Fibroblast of skin of left biceps (primary cell): ENCODE results near the gene TNFRSF13B.

Source experiments
- DNase-seq, 2 experiments: peaks; one replicate each; pipeline ENCODE4 v3.0.0-alpha.2; 2013; ENCODE audit warnings: low read depth in 2 of 2

TNFRSF13B gene

DNA sequence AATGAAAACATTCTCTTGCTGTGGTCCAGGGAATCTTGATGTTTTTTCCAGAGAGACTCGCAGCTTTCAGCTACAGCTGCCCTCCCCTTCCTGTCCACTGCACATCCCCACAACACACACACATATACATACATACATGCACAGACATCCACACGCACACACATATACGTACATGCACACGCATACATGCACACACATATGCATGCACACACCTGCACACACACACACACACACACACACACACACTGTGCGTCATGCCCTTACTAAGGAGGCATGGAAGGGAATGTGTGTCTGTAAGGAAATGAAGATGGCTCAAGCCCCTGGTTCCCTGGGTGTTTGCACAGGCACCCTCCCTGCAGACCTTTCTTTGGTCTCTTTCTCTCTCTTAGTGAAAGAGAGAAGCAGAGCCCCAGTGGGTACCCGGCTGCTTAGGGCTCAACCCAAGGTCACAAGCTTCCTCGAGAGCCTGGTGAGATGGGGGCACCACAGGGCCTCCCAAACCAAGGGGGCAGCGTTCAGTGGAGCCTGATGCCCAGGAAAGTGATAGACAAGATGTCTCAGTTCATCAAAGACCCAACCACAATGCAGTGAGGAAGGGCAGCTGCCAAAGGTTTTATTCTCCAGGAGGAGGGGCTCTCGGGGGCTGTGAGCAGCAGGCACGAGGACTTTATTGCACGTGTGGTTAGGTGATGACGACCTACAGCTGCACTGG lies 33.3 kb downstream of the TNFRSF13B start:
- DNase-seq = no peak

DNA sequence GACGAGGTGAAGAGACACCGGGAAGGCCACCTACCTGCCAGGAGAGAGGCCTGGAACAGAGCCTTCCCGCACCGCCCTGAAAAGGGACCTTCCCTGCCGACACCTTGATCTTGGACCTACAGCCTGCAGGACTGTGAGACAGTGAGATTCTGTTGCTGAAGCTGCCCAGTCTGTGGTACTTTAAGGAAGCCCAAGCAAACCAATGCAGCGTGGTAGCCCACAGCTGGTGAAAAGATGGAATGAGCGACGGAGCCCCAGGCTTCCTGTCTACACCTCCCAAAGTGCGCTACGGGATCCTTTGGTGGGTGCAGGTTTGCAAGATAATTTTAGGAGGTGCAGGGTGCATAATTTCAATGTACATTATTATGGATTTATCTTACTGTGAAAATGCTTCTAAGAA lies 33.9 kb downstream of the TNFRSF13B start:
- no peak for DNase-seq

DNA sequence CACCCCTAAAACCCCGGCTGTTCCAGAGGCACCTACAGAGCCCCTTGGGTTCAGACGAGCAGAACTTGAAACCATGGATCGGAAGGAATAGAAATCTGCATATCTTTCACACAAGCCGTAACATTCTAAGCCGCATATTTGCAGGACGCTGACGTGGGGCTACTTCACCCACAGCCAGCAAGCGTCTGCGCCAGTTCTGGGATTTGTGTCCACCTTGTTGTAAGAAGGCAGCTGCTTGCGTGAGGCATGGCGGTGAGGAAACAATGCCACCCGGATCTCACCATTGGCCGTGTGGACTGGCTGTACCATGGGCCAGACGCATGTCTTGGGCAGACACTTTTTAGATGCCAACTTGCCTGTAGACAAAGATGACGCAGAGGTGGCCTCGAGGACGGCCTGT lies 34.5 kb downstream of the TNFRSF13B start:
- no peak for DNase-seq

DNA sequence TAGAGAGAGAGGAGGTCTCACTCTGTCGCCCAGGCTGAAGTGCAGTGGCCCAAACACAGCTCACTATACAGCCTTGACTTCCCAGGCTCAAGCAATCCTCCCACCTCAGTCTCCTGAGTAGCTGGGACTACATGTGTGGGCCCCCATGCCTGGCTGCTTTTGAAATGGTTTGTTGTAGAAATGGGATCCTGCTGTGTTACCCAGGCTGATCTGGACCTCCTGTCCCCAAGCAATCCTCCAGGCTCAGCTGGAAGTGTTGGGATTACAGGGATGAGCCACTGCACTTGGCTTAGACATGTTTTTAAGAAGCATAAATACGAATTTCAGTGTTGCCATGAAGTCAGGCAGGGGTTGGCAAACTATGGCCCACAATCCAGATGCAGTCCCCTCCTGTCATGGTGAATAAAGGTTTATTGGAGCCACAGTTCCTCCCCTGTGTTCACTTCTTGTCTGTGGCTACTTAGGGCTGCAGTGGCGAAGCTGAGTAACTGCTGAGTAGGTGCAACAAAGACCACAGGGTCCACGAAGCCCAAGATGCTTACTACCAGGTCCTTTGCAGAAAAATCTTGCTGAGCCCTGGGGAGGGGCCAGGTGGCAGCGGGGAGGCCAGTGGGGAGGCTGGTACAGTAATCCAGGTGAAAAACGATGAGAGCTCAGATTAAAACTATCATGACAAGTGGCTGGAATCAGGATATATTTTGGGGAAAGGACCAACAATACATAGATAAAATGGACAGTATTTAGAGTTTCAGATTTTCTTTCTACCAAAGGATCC lies 35.2 kb downstream of the TNFRSF13B start:
- DNase-seq = no peak

DNA sequence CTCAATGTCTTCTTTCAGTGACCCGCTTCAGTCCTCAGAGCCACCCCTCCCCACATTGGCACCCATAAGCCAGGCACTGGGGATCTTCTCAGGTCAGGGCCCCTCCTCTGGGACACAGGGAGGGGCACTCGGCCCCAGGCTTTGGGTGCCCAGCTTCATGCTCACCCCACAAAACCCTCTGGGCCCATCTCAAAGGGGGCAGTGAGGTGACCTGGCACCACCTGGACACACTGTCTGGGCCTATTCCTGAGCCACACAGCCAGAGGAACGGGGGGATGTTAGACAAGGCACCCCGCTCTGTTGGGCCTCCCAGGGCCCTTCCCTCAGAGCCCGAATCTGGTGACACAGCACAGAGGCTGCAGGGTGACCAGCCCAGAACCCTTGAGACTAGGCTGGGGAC lies 36.1 kb downstream of the TNFRSF13B start:
- no peak for DNase-seq

DNA sequence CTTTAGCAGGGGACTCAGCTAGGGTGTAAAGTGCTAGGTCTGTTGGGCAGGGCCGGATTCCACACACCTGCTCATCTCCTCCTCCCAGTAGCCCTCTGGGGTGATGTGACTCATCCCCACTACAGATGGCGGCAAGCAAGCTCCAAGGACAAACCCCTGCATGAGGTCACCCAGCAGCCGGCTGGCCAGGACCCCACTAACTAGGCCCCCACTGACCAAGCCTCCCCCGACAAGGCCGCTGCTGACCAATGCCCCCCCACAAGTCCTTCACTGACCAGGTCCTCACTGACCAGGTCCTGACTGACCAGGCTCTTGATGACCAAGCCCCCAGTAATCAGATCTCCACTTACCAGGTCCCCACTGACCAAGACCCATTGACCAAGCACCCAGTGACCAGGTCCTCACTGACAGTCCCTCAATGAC lies 36.7 kb downstream of the TNFRSF13B start:
- no peak for DNase-seq

DNA sequence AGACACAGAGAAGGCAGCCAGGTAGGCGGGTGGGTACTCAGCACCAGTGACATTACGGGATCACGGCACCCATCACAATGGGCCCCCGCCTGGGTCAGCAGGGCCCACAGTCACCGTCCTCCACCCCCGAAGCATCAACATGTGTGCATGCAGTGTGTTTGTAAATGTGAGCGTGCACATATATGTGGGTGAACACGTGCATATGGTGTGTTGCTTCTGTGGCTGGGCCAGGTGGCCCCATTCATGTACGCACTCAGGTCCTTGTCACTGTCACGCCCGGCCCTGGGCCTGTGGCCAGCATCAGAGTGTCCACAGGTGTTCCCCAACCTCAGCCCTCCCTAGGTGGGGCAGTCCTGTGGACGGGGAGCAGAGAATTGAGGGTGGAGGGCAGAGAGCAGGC lies 37.1 kb downstream of the TNFRSF13B start:
- DNase-seq = no peak

DNA sequence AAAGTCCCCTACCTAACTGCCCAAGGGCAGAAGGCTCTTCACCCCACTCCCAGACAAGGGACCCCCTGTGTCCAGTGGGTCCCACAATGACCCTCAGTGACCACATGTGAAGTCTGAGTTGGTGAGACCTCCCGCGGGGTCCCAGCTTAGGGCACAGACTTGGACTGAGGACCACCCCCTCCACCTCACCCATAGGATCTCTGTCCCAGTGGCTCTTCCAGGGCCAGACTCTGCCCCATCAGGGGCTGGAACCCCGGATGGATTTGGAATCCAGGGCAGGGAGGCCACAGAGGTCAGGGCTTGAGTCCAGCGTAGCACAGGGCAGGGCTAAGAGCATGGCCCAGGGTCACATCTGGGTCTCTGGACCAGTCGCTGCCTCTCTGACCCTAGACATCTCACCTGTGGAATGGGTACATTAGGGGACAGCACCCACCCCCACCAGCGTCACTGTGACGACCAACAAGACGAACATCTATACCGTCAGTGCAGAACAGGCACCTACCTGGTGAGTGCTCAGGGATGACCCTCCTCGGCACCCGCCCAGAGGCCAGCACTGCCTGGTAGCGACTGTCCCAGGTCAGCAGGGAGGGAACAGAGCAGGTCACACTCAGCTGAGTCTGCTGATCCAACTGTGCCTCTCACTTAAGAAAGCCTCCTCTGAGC lies 37.7 kb downstream of the TNFRSF13B start:
- DNase-seq = no peak

DNA sequence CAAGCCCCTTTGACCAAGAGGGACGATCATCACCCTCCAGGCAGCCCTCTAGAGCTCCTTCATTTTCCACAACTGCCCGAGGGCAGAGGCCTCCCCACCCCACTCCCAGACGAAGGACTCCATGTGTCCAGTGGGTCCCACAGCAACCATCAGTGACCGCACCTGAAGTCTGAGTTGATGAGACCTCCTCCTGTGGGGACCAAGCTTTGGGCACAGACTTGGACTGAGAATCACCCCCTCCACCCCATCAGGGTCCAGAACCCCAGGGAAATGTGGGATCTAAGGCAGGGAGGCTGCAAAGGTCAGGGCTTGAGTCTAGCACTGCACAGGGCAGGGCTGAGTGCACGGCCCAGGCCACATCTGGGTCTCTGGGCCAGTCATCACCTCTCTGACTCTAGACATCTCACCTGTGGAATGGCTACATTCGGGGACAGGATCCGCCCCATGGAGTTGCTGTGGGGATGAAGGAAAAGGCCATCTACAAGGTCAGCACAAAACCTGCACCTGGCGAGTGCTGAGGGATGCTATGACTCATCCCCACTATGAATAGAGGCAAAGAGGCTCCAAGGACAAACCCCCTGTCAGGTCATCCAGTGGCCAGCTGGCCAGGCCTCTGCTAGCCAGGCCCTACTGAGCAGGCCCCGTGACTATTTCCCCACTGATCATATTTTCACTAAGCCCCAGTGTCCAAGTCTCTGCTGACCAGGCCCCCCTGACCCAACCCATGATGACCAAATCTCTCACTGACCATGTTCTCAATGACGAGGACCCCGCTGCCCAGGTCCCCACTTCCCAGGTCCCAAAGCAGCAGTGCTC lies 38.4 kb downstream of the TNFRSF13B start:
- no peak for DNase-seq

DNA sequence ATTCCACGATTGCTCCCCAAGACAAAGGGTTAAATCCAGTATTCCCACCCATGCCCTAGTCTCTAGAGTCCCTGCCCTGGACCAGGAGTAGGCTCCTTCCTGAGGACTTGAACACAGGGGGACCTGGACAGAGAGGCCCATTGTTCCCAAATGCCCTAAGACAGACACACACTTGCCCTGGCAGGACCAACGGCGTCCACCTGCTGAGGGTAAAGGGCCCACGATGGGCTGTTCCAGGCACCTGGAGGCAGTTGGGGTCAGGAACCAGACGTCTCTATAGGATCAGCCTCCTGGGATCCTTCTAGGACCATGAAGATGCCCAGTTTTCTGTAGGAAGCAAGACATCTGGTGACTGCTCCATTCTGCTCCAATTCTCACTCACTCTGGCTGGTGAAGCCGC lies 39.3 kb downstream of the TNFRSF13B start:
- DNase-seq = no peak

DNA sequence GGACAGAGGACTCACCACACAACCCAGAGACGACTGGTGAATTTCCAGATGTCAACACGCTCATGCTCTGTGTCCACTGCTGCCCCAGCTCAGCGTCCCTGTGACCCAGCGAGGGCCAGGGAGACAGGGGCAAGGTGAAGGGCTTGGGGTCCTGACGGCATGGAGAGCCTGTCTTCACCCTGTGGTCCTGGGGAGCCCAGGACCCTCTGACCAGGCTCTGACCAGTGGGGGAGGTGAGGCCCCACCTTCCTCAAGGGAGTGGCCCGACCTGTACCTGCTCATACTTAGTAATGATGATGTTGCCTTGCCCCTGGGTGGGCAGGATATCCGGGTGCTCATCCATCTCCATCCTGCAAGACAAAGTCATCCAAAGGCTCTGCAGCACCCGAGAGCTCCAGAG lies 39.8 kb downstream of the TNFRSF13B start:
- DNase-seq = no peak

DNA sequence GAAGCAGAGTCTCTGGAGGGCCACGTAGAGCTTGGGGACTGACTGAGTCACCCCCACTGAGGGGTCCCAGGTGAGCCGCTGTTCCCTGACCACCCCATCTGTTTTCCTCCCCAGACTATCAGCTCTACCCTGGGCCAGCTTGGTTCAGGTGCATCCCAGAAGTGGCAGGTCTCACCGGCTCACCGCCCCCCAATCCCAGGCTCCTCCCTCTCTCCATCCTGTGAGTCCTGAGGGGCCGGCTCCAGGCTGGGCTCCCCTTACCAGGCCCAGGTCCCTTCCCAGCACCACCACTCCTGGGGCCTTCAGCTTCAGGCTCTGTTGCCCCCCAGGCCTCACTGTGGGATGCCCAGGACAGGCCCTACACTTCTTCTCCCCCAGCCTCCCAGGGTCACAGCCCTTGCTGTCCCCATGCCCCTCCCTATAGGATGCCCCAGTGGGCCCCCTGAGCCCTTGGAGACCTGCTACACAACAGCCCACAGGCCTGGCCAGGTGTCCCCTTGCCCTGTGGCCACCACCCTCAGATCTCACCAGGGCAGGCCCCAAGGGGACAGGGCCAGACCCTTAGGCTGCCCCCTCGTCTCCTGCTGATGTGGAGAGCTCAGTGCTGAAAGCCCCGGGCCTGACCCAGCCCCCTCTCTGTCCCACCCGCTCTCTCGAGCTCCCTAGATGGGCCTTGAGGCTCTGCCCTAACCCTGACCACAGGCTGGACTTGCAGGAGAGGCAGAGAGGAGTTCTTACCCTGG lies 40.4 kb downstream of the TNFRSF13B start:
- DNase-seq = no peak

DNA sequence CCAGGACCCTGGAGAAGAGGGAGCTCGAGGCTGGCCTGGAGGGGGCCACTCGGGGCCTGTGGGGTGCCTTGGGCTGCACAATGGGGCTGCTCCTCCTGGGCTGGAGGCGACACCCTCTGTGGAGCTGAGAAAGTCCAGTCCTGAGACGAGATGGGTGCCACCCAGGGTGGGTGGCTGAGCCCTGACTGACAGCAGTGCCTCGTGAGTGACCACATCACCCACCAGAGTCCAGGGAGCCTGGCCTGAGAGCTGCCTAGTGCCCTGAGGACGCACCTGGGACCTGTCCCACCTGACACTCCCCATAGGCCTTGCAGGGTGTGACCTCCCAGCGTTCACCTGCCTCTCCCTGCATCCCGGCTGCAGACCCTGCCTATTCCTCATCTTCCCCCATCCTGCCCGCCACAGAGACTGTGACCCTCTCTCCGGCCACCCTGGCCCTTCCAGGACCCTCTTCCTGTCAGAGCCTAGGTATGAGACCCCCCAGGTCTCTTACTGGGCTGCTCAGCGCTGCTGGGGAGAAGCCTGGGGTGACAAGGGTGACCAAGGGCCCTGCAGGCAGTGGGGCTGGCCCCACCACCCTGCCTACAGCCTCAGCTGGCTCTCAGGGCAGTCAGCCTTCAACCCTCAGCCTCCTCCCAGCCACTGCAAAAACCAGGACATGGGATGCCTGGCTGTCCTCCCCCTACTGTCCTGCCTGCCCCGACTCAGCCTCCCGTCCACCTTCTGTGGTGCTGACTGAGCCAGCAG lies 41.2 kb downstream of the TNFRSF13B start:
- DNase-seq = no peak

DNA sequence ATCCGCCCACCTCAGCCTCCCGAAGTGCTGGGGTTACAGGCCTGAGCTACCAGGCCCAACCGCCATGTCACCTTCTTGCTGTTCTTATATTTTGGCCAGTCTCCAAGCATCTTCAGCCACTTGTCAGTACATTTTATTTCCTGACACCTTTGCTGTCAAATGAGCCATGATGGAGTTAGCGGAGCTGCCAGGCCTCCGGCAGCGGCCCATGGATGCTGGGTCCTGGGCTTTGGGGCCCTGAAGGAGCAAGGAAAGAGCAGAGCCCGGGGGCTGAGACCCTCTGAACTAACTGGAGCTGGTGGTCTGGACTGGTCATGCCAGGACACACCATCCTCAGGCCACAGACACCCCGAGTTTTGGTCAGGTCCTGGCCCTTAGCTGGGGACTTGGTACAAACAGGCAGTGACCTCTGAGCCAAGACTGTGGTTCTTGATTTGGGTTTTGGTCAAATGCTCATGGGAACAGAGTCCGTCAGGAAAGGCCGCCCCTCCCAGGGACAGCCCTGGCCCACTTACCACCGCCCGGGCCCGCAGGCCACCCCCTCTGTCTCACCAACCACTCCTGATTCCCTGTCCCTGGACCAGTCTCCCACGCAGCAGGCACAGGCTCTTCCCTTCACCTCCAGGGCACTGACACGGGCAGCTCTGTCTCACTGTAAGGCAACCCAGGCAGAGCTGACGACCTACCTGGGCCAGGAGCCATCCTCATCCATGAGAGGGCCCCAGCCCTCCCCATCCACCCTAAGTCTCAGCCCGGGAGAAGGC lies 42.0 kb downstream of the TNFRSF13B start:
- no peak for DNase-seq

DNA sequence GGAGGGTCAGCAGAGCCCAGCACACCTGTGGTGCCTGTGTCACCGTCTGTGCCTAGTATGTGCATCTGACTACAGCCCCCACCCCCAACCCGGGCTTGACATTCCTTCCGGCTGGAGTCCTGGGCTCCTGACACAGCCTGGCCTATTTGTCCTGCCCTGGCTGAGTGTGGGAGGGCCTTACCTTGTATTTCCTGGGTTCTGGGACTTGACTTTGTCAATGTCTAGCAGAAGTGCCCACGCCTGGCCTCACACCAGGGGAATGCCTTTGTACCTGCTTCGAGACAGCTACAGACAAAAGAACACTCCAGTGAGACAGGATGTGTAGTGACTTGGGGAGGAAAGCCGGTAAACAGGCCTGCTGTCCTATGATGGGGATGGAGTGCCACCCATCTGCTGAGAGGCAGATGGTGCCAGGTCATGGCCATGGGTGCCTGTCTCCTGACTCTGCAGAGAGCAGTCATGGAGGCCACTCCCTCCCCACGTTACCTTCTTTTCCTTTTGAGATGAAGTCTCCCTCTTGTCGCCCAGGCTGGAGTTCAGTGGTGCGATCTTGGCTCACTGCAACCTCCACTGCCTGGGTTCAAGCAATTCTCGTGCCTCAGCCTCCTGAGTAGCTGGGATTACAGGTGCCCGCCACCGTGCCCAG lies 42.8 kb downstream of the TNFRSF13B start:
- DNase-seq = no peak

DNA sequence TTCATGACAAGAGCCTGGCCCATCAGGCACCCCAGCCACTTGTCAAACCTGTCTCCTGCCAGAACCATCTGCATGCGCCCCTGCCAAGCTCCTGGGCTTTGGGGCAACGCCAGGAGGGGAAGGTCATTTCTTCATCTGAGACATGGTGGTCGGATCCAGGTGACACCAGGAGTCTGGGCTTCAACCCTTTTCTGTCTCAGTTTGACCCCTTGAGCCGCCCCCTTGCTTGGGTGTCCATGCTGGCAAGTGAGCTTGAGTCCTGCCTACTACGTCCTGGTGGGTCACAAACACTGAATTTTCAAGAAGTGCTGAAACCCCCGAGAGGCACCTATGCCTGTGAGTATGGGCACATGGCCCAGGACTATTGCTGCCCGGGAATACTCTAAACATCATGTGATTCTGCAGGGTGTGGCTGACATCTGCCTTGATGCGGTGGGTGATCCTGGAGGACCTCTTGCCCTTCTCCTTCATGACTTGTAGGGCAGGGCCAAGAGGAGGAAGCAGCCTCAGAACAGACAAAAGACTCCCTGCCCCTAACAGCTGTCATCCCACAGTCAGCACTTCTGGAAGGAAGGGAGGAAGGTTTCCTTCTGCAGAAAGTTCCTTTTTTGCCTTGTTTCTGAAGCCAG lies 43.4 kb downstream of the TNFRSF13B start:
- no peak for DNase-seq

DNA sequence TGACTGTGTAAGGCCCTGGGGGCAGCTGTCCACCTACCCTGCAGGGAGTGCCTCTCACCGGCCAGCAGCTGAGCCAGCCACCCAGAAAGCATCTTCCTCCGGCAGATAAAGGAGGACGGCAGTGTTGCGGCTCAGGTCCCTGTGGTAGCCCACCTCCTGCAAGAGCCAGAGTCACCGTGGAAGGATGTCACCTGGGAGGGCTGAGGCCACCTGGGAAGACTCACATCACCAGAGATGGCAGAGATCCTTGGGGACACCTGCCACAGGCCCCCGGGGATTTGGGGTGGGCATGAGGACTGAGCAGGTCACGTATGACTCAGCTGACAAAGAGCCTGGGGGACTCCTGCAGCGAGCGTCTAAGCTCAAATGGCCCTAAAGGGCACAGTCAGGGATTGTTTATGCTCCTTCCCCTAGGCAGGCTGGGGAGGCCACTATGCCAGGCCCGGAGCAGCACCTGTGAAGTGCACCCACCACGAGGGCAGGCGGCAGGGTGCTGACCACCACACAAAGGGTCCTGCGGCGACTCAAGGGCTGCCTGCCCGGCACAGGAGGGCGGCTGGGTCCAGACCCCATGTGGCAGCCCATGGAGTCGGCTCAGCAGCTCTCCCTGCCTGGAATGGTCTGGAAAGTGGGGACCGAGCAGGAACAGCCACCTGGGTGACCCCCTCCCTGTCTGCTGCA lies 44.1 kb downstream of the TNFRSF13B start:
- no peak for DNase-seq
